Loucy (cell line): ENCODE measurements around the gene SRGN.

ENCODE experiments used
- H2AFZ ChIP-seq: fragments of 200-600 bp; sonication (generic); 2 replicates; pipeline ENCODE4 v1.6.0; 2016; ENCODE audit warnings: antibody characterized with exemption, mild to moderate bottlenecking, low read length, moderate library complexity
- H3F3A ChIP-seq: fragments of 200-600 bp; 2 replicates; pipeline ENCODE4 v1.6.0; 2016; ENCODE audit warnings: antibody characterized with exemption, low read depth, mild to moderate bottlenecking
- H3K27me3 ChIP-seq: fragments of 200-600 bp; sonication (generic); 2 replicates; pipeline ENCODE4 v1.6.1; 2014; ENCODE audit warnings: low read length, mild to moderate bottlenecking; ENCODE audit not compliant: insufficient read depth, poor library complexity, severe bottlenecking
- H3K36me3 ChIP-seq: fragments of 200-600 bp; sonication (generic); 2 replicates; pipeline ENCODE4 v1.6.1; 2016; ENCODE audit warnings: low read length; ENCODE audit not compliant: insufficient read depth
- H3K4me1 ChIP-seq: fragments of 200-600 bp; sonication (generic); 2 replicates; pipeline ENCODE4 v1.5.1; 2014; ENCODE audit warnings: low read length, mild to moderate bottlenecking; ENCODE audit not compliant: insufficient read depth, poor library complexity, severe bottlenecking
- H3K4me2 ChIP-seq: fragments of 200-600 bp; sonication (generic); 2 replicates; pipeline ENCODE4 v1.6.0; 2014; ENCODE audit warnings: antibody characterized with exemption, low read length, low read depth, mild to moderate bottlenecking; ENCODE audit not compliant: poor library complexity, severe bottlenecking
- H3K4me3 ChIP-seq: fragments of 200-600 bp; sonication (generic); 2 replicates; pipeline ENCODE4 v1.5.1; 2014; ENCODE audit warnings: low read length, mild to moderate bottlenecking, mixed read lengths; ENCODE audit not compliant: poor library complexity, severe bottlenecking
- H3K79me2 ChIP-seq: fragments of 200-600 bp; sonication (generic); 2 replicates; pipeline ENCODE4 v1.6.1; 2014; ENCODE audit warnings: low read length; ENCODE audit not compliant: insufficient read depth
- H3K9ac ChIP-seq: fragments of 200-600 bp; sonication (generic); 2 replicates; pipeline ENCODE4 v1.6.0; 2014; ENCODE audit warnings: mild to moderate bottlenecking, low read depth, low read length, moderate library complexity; ENCODE audit not compliant: poor library complexity, severe bottlenecking
- H3K9me2 ChIP-seq: fragments of 200-600 bp; sonication (generic); replicated peaks from 2 replicates; pipeline ENCODE4 v1.6.1; 2016; ENCODE audit warnings: low read depth, low read length, mixed read lengths
- H3K9me3 ChIP-seq: fragments of 200-600 bp; sonication (generic); 2 replicates; pipeline ENCODE4 v1.6.1; 2014; ENCODE audit warnings: mild to moderate bottlenecking, antibody characterized with exemption, low read length, low read depth; ENCODE audit not compliant: insufficient read depth
- H4K20me1 ChIP-seq: fragments of 200-600 bp; sonication (generic); 2 replicates; pipeline ENCODE4 v1.6.0; 2014; ENCODE audit warnings: antibody characterized with exemption, low read length, mild to moderate bottlenecking; ENCODE audit not compliant: insufficient read depth, poor library complexity, severe bottlenecking
- CTCF ChIP-seq: fragments of 200-600 bp; sonication (generic); conservative IDR thresholded peaks from 2 replicates; pipeline ENCODE4 v1.5.1; 2014; ENCODE audit warnings: mild to moderate bottlenecking, antibody characterized with exemption, low read length
- EZH2phosphoT487 ChIP-seq: fragments of 200-600 bp; IDR thresholded peaks from 2 replicates; pipeline ENCODE4 v1.6.1; 2018; ENCODE audit warnings: antibody characterized with exemption, mild to moderate bottlenecking, moderate library complexity, borderline replicate concordance

Gene SRGN

GRCh38 chr10:69060127-69060798, 27.6 kb upstream of the SRGN start:
- Histone ChIP-seq H3K36me3 (no peaks in the 10 kb centered on the region), H3K4me2 (no peak overlapping the region), H3F3A (no peaks in the 10 kb centered on the region; the same call in 1 of the 2 replicates), H3K79me2 (no peaks in the 10 kb centered on the region), H3K4me3 (no peak overlapping the region), H3K4me1 (peaks cover 21% of the 10 kb centered on the region), H4K20me1 (no peaks in the 10 kb centered on the region), H3K9me3 (no peaks in the 10 kb centered on the region), H3K9ac (no peak overlapping the region), H3K27me3 (no peaks in the 10 kb centered on the region), H2AFZ (no peak overlapping the region), H3K9me2 (no peaks in the 10 kb centered on the region)
- TF ChIP-seq CTCF, result no peak
- TF ChIP-seq EZH2phosphoT487, result no peak

GRCh38 chr10:69061305-69062161, 26.4 kb upstream of the SRGN start:
- Histone ChIP-seq H3K9me2 (no peaks in the 10 kb centered on the region), H3K9ac (peak overlapping the region; percentile 21), H3K36me3 (no peaks in the 10 kb centered on the region), H2AFZ (peak overlapping the region; percentile 92), H3K4me1 (peaks cover 21% of the 10 kb centered on the region), H4K20me1 (no peaks in the 10 kb centered on the region), H3K27me3 (no peaks in the 10 kb centered on the region), H3K9me3 (no peaks in the 10 kb centered on the region), H3K79me2 (no peaks in the 10 kb centered on the region), H3K4me3 (peak overlapping the region; percentile 62), H3K4me2 (peak overlapping the region; percentile 73), H3F3A (no peaks in the 10 kb centered on the region; the same call in 1 of the 2 replicates)
- TF ChIP-seq EZH2phosphoT487, result no peak

- Histone ChIP-seq H4K20me1 (no peaks in the 10 kb centered on the region), H3K4me2 (no peak overlapping the region), H3K27me3 (no peaks in the 10 kb centered on the region), H3K9me2 (no peaks in the 10 kb centered on the region), H3K4me1 (peaks cover 12% of the 10 kb centered on the region), H3F3A (no peaks in the 10 kb centered on the region; the same call in 1 of the 2 replicates), H3K9me3 (no peaks in the 10 kb centered on the region), H3K79me2 (no peaks in the 10 kb centered on the region), H3K36me3 (no peaks in the 10 kb centered on the region), H3K9ac (no peak overlapping the region), H3K4me3 (no peak overlapping the region), H2AFZ (no peak overlapping the region)
- no peak for TF ChIP-seq EZH2phosphoT487
- no peak for TF ChIP-seq CTCF
Measured at GRCh38 chr10:69062901-69063300, 25.0 kb upstream of the SRGN start.
